WTC11 (cell line): ENCODE measurements around the gene TLE6. TPM values are rescaled to one million over a fixed set of nuclear protein-coding genes. Genes with fewer than 3 reads are reported as not detected.

Source experiments
- ATAC-seq: fragments of 200-7000 bp; cut with Tn5 transposase; 2 replicates; pipeline ENCODE4 v1.10.0; 2021; ENCODE audit warnings: mild to moderate bottlenecking, moderate library complexity
- CTCF ChIA-PET: fragments of 300-600 bp; sonication (Branson Sonifier 250); formaldehyde crosslinking; loops from one replicate; lab custom pipeline; 2021; ENCODE audit warnings: antibody characterized with exemption; lab: Charles Lee
- POLR2A ChIA-PET: fragments of 350-600 bp; sonication (Branson Sonifier 250); formaldehyde crosslinking; loops from one replicate; lab custom pipeline; 2021; ENCODE audit warnings: antibody characterized with exemption; lab: Charles Lee
- DNase-seq: peaks from one replicate; pipeline ENCODE4 v3.0.0; 2021; ENCODE audit warnings: low spot score
- H3K27ac Mint-ChIP-seq: 2 replicates; pipeline ENCODE4 v1.8.0; 2021; ENCODE audit warnings: mixed read lengths
- H3K27me3 Mint-ChIP-seq: 2 replicates; pipeline ENCODE4 v1.8.0; 2021; ENCODE audit warnings: low read depth, mild to moderate bottlenecking, moderate library complexity, mixed read lengths
- H3K36me3 Mint-ChIP-seq: 2 replicates; pipeline ENCODE4 v1.8.0; 2021; ENCODE audit warnings: mixed read lengths
- H3K4me1 Mint-ChIP-seq: 2 replicates; pipeline ENCODE4 v1.8.0; 2022; ENCODE audit warnings: mixed read lengths
- H3K4me3 Mint-ChIP-seq: 2 replicates; pipeline ENCODE4 v1.8.0; 2021; ENCODE audit warnings: mild to moderate bottlenecking, moderate library complexity, mixed read lengths
- H3K9me3 Mint-ChIP-seq: 2 replicates; pipeline ENCODE4 v1.8.0; 2021; ENCODE audit warnings: mixed read lengths
- ATF6 ChIP-seq: sonication (generic); formaldehyde crosslinking; IDR thresholded peaks from 2 replicates; pipeline ENCODE4 v1.8.1; 2023; ENCODE audit warnings: mild to moderate bottlenecking, missing genetic modification reagents
- CREB1 ChIP-seq: sonication (generic); formaldehyde crosslinking; IDR thresholded peaks from 2 replicates; pipeline ENCODE4 v1.8.0; 2023; ENCODE audit warnings: mild to moderate bottlenecking, missing genetic modification reagents
- FOXJ3 ChIP-seq: sonication (generic); formaldehyde crosslinking; IDR thresholded peaks from 2 replicates; pipeline ENCODE4 v1.9.0; 2021; ENCODE audit warnings: missing genetic modification reagents, mild to moderate bottlenecking, borderline replicate concordance
- GABPB1 ChIP-seq: sonication (generic); formaldehyde crosslinking; IDR thresholded peaks from 2 replicates; pipeline ENCODE4 v1.8.1; 2023; ENCODE audit warnings: mild to moderate bottlenecking, missing genetic modification reagents
- GRHL2 ChIP-seq: fragments of 250-450 bp; sonication (Bioruptor Pico); IDR thresholded peaks from 2 replicates; pipeline ENCODE4 v1.8.0; 2022; ENCODE audit warnings: mild to moderate bottlenecking, moderate library complexity; ENCODE audit not compliant: insufficient replicate concordance, severe bottlenecking
- GTF2I ChIP-seq: fragments of 250-450 bp; sonication (Bioruptor Pico); conservative IDR thresholded peaks from 2 replicates; pipeline ENCODE4 v1.4.0; 2021; ENCODE audit warnings: mild to moderate bottlenecking
- JAZF1 ChIP-seq: fragments of 250-450 bp; sonication (Bioruptor Pico); IDR thresholded peaks from 2 replicates; pipeline ENCODE4 v1.9.0; 2021; ENCODE audit warnings: moderate library complexity, mild to moderate bottlenecking, inconsistent platforms
- KAT7 ChIP-seq: sonication (generic); formaldehyde crosslinking; IDR thresholded peaks from 2 replicates; pipeline ENCODE4 v1.8.1; 2023; ENCODE audit warnings: missing genetic modification reagents, mild to moderate bottlenecking, borderline replicate concordance
- MAX ChIP-seq: sonication (generic); formaldehyde crosslinking; IDR thresholded peaks from 2 replicates; pipeline ENCODE4 v1.8.0; 2022; ENCODE audit warnings: mild to moderate bottlenecking, missing genetic modification reagents
- NFE2L1 ChIP-seq: sonication (generic); formaldehyde crosslinking; IDR thresholded peaks from 2 replicates; pipeline ENCODE4 v1.8.1; 2023; ENCODE audit warnings: missing genetic modification reagents
- NFYB ChIP-seq: sonication (generic); formaldehyde crosslinking; conservative IDR thresholded peaks from 2 replicates; pipeline ENCODE4 v1.8.0; 2022; ENCODE audit warnings: low read depth, missing genetic modification reagents
- NR1H2 ChIP-seq: sonication (generic); formaldehyde crosslinking; IDR thresholded peaks from 2 replicates; pipeline ENCODE4 v1.9.0; 2021; ENCODE audit warnings: mild to moderate bottlenecking, moderate library complexity, missing genetic modification reagents
- NR2C2 ChIP-seq: sonication (generic); formaldehyde crosslinking; IDR thresholded peaks from 2 replicates; pipeline ENCODE4 v1.8.0; 2022; ENCODE audit warnings: mild to moderate bottlenecking, missing genetic modification reagents
- NR3C1 ChIP-seq: sonication (generic); formaldehyde crosslinking; conservative IDR thresholded peaks from 2 replicates; pipeline ENCODE4 v1.8.1; 2023; ENCODE audit warnings: low read depth, mild to moderate bottlenecking, missing genetic modification reagents
- OVOL2 ChIP-seq: fragments of 250-450 bp; sonication (Bioruptor Pico); IDR thresholded peaks from 2 replicates; pipeline ENCODE4 v1.9.0; 2021; ENCODE audit warnings: mild to moderate bottlenecking, borderline replicate concordance
- PRRX2 ChIP-seq: fragments of 250-450 bp; sonication (Bioruptor Pico); IDR thresholded peaks from 2 replicates; pipeline ENCODE4 v1.8.0; 2021; ENCODE audit warnings: mild to moderate bottlenecking
- SMAD3 ChIP-seq: sonication (generic); formaldehyde crosslinking; IDR thresholded peaks from 2 replicates; pipeline ENCODE4 v1.8.0; 2022; ENCODE audit warnings: missing genetic modification reagents, mild to moderate bottlenecking, borderline replicate concordance
- SMAD4 ChIP-seq: sonication (generic); formaldehyde crosslinking; IDR thresholded peaks from 2 replicates; pipeline ENCODE4 v1.8.0; 2022; ENCODE audit warnings: mild to moderate bottlenecking, missing genetic modification reagents
- TCF7 ChIP-seq: sonication (generic); formaldehyde crosslinking; IDR thresholded peaks from 2 replicates; pipeline ENCODE4 v1.8.0; 2022; ENCODE audit warnings: mild to moderate bottlenecking, low read depth, missing genetic modification reagents, moderate library complexity
- TEAD1 ChIP-seq: sonication (generic); formaldehyde crosslinking; IDR thresholded peaks from 2 replicates; pipeline ENCODE4 v1.8.0; 2022; ENCODE audit warnings: mild to moderate bottlenecking, missing genetic modification reagents
- TP53 ChIP-seq: sonication (generic); formaldehyde crosslinking; IDR thresholded peaks from 2 replicates; pipeline ENCODE4 v1.8.1; 2023; ENCODE audit warnings: mild to moderate bottlenecking, missing genetic modification reagents
- ZMAT4 ChIP-seq: fragments of 250-450 bp; sonication (Bioruptor Pico); IDR thresholded peaks from 2 replicates; pipeline ENCODE4 v1.9.0; 2021; ENCODE audit warnings: mild to moderate bottlenecking
- ZNF121 ChIP-seq: sonication (generic); formaldehyde crosslinking; IDR thresholded peaks from 2 replicates; pipeline ENCODE4 v1.8.0; 2023; ENCODE audit warnings: missing genetic modification reagents
- ZNF138 ChIP-seq: sonication (generic); formaldehyde crosslinking; conservative IDR thresholded peaks from 2 replicates; pipeline ENCODE4 v1.8.1; 2022; ENCODE audit warnings: mild to moderate bottlenecking, moderate library complexity, missing genetic modification reagents
- ZNF219 ChIP-seq: sonication (generic); formaldehyde crosslinking; IDR thresholded peaks from 2 replicates; pipeline ENCODE4 v1.8.0; 2023; ENCODE audit warnings: missing genetic modification reagents, mild to moderate bottlenecking, borderline replicate concordance
- ZNF263 ChIP-seq: sonication (generic); formaldehyde crosslinking; IDR thresholded peaks from 2 replicates; pipeline ENCODE4 v1.8.1; 2022; ENCODE audit warnings: low read depth, mild to moderate bottlenecking, moderate library complexity, missing genetic modification reagents
- ZNF317 ChIP-seq: sonication (generic); formaldehyde crosslinking; IDR thresholded peaks from 2 replicates; pipeline ENCODE4 v1.8.1; 2023; ENCODE audit warnings: low read depth, mild to moderate bottlenecking, moderate library complexity, missing genetic modification reagents, borderline replicate concordance
- ZNF423 ChIP-seq: fragments of 250-450 bp; sonication (Bioruptor Pico); IDR thresholded peaks from 2 replicates; pipeline ENCODE4 v2.1.2; 2022; ENCODE audit warnings: mild to moderate bottlenecking, moderate library complexity
- ZNF425 ChIP-seq: fragments of 250-450 bp; sonication (Bioruptor Pico); conservative IDR thresholded peaks from 2 replicates; pipeline ENCODE4 v1.9.0; 2021; ENCODE audit warnings: mild to moderate bottlenecking
- total RNA-seq: library from RNA; stranded (reverse); gene quantifications from 3 replicates; pipeline ENCODE4 v1.2.3, GENCODE V29; 2021

Gene TLE6
- total RNA-seq, 1 experiment from 2014 or later: 3.1 TPM

- TF ChIP-seq TP53 (CRISPR knock-in tag): no peak
- no peak for TF ChIP-seq JAZF1 (CRISPR knock-in tag)
- TF ChIP-seq NFYB: no peak
Measured at GRCh38 chr19:3001235-3001800, 24.0 kb downstream of the TLE6 start (continued).

- 0 out of 2 replicates have a peak, but pooled peaks cover 4% of the 10 kb centered on the region for H3K9me3 Mint-ChIP-seq
- H3K4me1 Mint-ChIP-seq: no peaks in the 10 kb centered on the region
- ATAC-seq: no peak
- TF ChIP-seq SMAD4 (CRISPR knock-in tag) (no peak), ZNF121 (CRISPR knock-in tag) (no peak), TCF7 (no peak), ZNF263 (CRISPR knock-in tag) (no peak), CREB1 (CRISPR knock-in tag) (no peak), TEAD1 (CRISPR knock-in tag) (no peak), SMAD3 (CRISPR knock-in tag) (no peak), FOXJ3 (CRISPR knock-in tag) (no peak), ZNF423 (CRISPR knock-in tag) (no peak), ZNF317 (CRISPR knock-in tag) (no peak), PRRX2 (CRISPR knock-in tag) (no peak), OVOL2 (CRISPR knock-in tag) (no peak), GTF2I (CRISPR knock-in tag) (no peak), NFE2L1 (CRISPR knock-in tag) (no peak), NR3C1 (CRISPR knock-in tag) (no peak), ATF6 (CRISPR knock-in tag) (no peak)
- TF ChIP-seq, all 79 proteins: peak for 0
- CTCF ChIA-PET: no interaction called here
- no peak for DNase-seq
- Mint-ChIP-seq H3K27ac (no peak overlapping the region), H3K36me3 (peaks cover 9% of the 10 kb centered on the region), H3K27me3 (no peaks in the 10 kb centered on the region; the same call in 1 of the 2 replicates), H3K4me3 (no peak overlapping the region)
- POLR2A ChIA-PET: no interaction called here
Measured at GRCh38 chr19:3003046-3003445, 25.7 kb downstream of the TLE6 start.

GRCh38 chr19:3004522-3004921 is 27.2 kb downstream of the TLE6 start:
- no peak overlapping the region for H3K4me3 Mint-ChIP-seq
- no peaks in the 10 kb centered on the region for H3K27me3 Mint-ChIP-seq
- ATAC-seq (no peak), DNase-seq (no peak)
- no peak overlapping the region for H3K27ac Mint-ChIP-seq
- H3K9me3 Mint-ChIP-seq: no peaks in the 10 kb centered on the region
- ChIA-PET CTCF (interaction anchor here (1.8 to 2.0 kb wide), 4 partner anchors 31 to 126 kb away, joined by 4 to 10 read pairs (median 6); no protein-coding TSS in a partner anchor), POLR2A (interaction anchor here (0.7 kb wide), 1 partner anchor 17 kb away, joined by 3 read pairs; no protein-coding TSS in a partner anchor)
- peaks cover 2% of the 10 kb centered on the region; the same call in 1 of the 2 replicates for H3K36me3 Mint-ChIP-seq
- no peaks in the 10 kb centered on the region for H3K4me1 Mint-ChIP-seq
- TF ChIP-seq NFYB: no peak
- no peak for TF ChIP-seq SMAD3 (CRISPR knock-in tag)
- TF ChIP-seq ZMAT4: no peak
- no peak for TF ChIP-seq CREB1 (CRISPR knock-in tag)
- TF ChIP-seq NR2C2 (CRISPR knock-in tag): no peak
- TF ChIP-seq GABPB1 (CRISPR knock-in tag): no peak
- TF ChIP-seq ZNF219 (CRISPR knock-in tag): no peak
- no peak for TF ChIP-seq NFE2L1 (CRISPR knock-in tag)
- TF ChIP-seq GRHL2 (CRISPR knock-in tag): no peak
- TF ChIP-seq NR1H2: no peak
- no peak for TF ChIP-seq KAT7
- no peak for TF ChIP-seq FOXJ3 (CRISPR knock-in tag)
- no peak for TF ChIP-seq ZNF138 (CRISPR knock-in tag)
- TF ChIP-seq MAX (CRISPR knock-in tag): no peak
- no peak for TF ChIP-seq ZNF425
